HEK293T (cell line): ENCODE data around the gene SUN2.

Experiments
- ELF4 ChIP-seq: fragments of 450-650 bp; IDR thresholded peaks from 2 replicates; pipeline ENCODE4 v1.6.1; 2017; ENCODE audit warnings: antibody characterized with exemption
- LEF1 ChIP-seq: fragments of 450-650 bp; IDR thresholded peaks from 2 replicates; pipeline ENCODE4 v1.6.1; 2017; ENCODE audit warnings: mild to moderate bottlenecking, borderline replicate concordance
- TARDBP ChIP-seq: fragments of 450-650 bp; IDR thresholded peaks from 2 replicates; pipeline ENCODE4 v1.6.1; 2016
- ZNF384 ChIP-seq: fragments of 450-650 bp; IDR thresholded peaks from 2 replicates; pipeline ENCODE4 v1.6.1; 2016

- TF ChIP-seq ELF4 (no peak), LEF1 (no peak), TARDBP (no peak), ZNF384 (no peak)
These were observed 2.6 kb upstream of the SUN2 start for GRCh38 chr22:38758276-38758945.
